Mammary epithelial cell (primary cell): Measurements from ENCODE around the gene AUTS2.

Experiments
- CTCF ChIP-seq, 2 donors: IDR thresholded peaks in 1 of 2; conservative IDR thresholded peaks in 1 of 2; 2 replicates each; pipeline ENCODE4 v1.5.1; 2011 to 2012; ENCODE audit warnings: inconsistent platforms in 2 of 2, low read length in 2 of 2, mild to moderate bottlenecking in 2 of 2, control low read depth in 1 of 2, low read depth in 1 of 2; ENCODE audit not compliant: insufficient read depth in 1 of 2; ENCODE audit errors: extremely low read depth in 1 of 2
- EZH2 ChIP-seq: IDR thresholded peaks from 2 replicates; pipeline ENCODE4 v1.6.1; 2012; ENCODE audit warnings: low read length, inconsistent platforms, borderline replicate concordance

- TF ChIP-seq CTCF (conservative IDR thresholded peaks at IDR 0.05 in 1 of 2, IDR thresholded peaks at IDR 0.05 in 1 of 2; ENCODE audit: extremely low read depth in 1 of 2, insufficient read depth in 1 of 2, low read depth in 1 of 2, low read length in 2 of 2) (no peak), EZH2 (no peak)
Observed at GRCh38 chr7:69624435-69625230, 26.4 kb downstream of the AUTS2 start.
